Cardiac atrium fibroblast (primary cell): ENCODE results near the gene CMTM4. TPM values are rescaled to one million over a fixed set of nuclear protein-coding genes. Genes with fewer than 3 reads are reported as not detected.

Source experiments
- total RNA-seq: library from RNA; depleted of rRNA; stranded (reverse); fragments of >200 nt; gene quantifications from 2 replicates; pipeline ENCODE4 v1.2.3, GENCODE V29; 2015

The CMTM4 gene
- 10.2 and 10.5 TPM in 2 replicates for total RNA-seq

GRCh38 chr16:66696669-66697630, at the start of gene CMTM4:
Gene CMTM4, minus strand, starts transcription at chr16:66696743. Its CDS starts 218 bp downstream, at chr16:66696525.

GRCh38 chr16:66604376-66605176, 92.0 kb downstream of the CMTM4 start, which contains the start of gene CMTM3:
Gene CMTM3, plus strand, starts transcription at chr16:66604704. Its CDS starts 102 bp downstream, at chr16:66604806.

GRCh38 chr16:66578651-66579531, 117.7 kb downstream of the CMTM4 start, which contains the start of gene CMTM2:
Gene CMTM2, plus strand, starts transcription at chr16:66579463. Its CDS starts 145 bp downstream, at chr16:66579608.

GRCh38 chr16:66566051-66566901, 130.3 kb downstream of the CMTM4 start, which contains the start of gene CMTM1:
Gene CMTM1, plus strand, starts transcription at chr16:66566439. Its CDS starts 75 bp downstream, at chr16:66566514.

Other genes starting within 250 kb of the CMTM4 start
- 34.1 and 45.0 TPM in 2 replicates for gene TK2, start 146.6 kb downstream of the CMTM4 start, total RNA-seq
- gene CKLF, start 144.2 kb downstream of the CMTM4 start, total RNA-seq = 45.5 and 65.1 TPM in 2 replicates
- gene CMTM1, start 130.3 kb downstream of the CMTM4 start, total RNA-seq = 2.9 TPM in 1 of 2 replicates, not detected in the other
- not detected in 2 replicates for gene CMTM2, start 117.3 kb downstream of the CMTM4 start, total RNA-seq
- 21.5 and 30.7 TPM in 2 replicates for gene CMTM3, start 92.0 kb downstream of the CMTM4 start, total RNA-seq
- 75.5 and 84.9 TPM in 2 replicates for gene DYNC1LI2, start 54.9 kb upstream of the CMTM4 start, total RNA-seq
- not detected in 2 replicates for gene TERB1, start 104.8 kb upstream of the CMTM4 start, total RNA-seq
- gene NAE1, start 134.2 kb upstream of the CMTM4 start, total RNA-seq = 46.6 and 46.7 TPM in 2 replicates
- gene CA7, start 147.7 kb upstream of the CMTM4 start, total RNA-seq = not detected in 2 replicates
- gene PDP2, start 183.8 kb upstream of the CMTM4 start, total RNA-seq = 3.4 and 13.8 TPM in 2 replicates
- not detected in 2 replicates for gene CDH16, start 222.1 kb upstream of the CMTM4 start, total RNA-seq
- gene RRAD, start 228.8 kb upstream of the CMTM4 start, total RNA-seq = 0.49 TPM in 1 of 2 replicates, not detected in the other
- 94.9 and 95.1 TPM in 2 replicates for gene CIAO2B, start 237.7 kb upstream of the CMTM4 start, total RNA-seq
- gene CES2, start 238.8 kb upstream of the CMTM4 start, total RNA-seq = 25.3 and 30.5 TPM in 2 replicates